HepG2 (cell line): ENCODE data around the gene SPTY2D1. TPM values are rescaled to one million over a fixed set of nuclear protein-coding genes. Genes with fewer than 3 reads are reported as not detected.

Experiments used
- EP300 ChIP-seq, 3 experiments: sonication (generic) in 1 of 3; formaldehyde crosslinking in 1 of 3; IDR thresholded peaks; 2 replicates each; pipeline versions ENCODE4 v1.5.1 to v1.6.1; 2011 to 2020; ENCODE audit warnings: low read depth in 2 of 3, low read length in 2 of 3, borderline replicate concordance in 1 of 3, improper control_type of control experiment in 1 of 3, mild to moderate bottlenecking in 1 of 3, missing genetic modification reagents in 1 of 3, moderate library complexity in 1 of 3
- ESRRA ChIP-seq: sonication (generic); formaldehyde crosslinking; IDR thresholded peaks from 2 replicates; pipeline ENCODE4 v1.5.1; 2020; ENCODE audit warnings: mild to moderate bottlenecking, low read depth, missing genetic modification reagents
- GZF1 ChIP-seq: sonication (generic); formaldehyde crosslinking; IDR thresholded peaks from 2 replicates; pipeline ENCODE4 v1.5.1; 2020; ENCODE audit warnings: mild to moderate bottlenecking, missing genetic modification reagents
- HNRNPLL ChIP-seq: fragments of 200-400 bp; formaldehyde crosslinking; IDR thresholded peaks from 2 replicates; pipeline ENCODE4 v1.6.1; 2017; ENCODE audit warnings: mild to moderate bottlenecking, low read depth, low read length; ENCODE audit not compliant: poor library complexity, severe bottlenecking
- HOXD1 ChIP-seq: sonication (generic); formaldehyde crosslinking; IDR thresholded peaks from 2 replicates; pipeline ENCODE4 v1.5.0; 2020; ENCODE audit warnings: missing genetic modification reagents
- SIX1 ChIP-seq: sonication (generic); formaldehyde crosslinking; IDR thresholded peaks from 2 replicates; pipeline ENCODE4 v1.4.0; 2020; ENCODE audit warnings: missing genetic modification reagents, borderline replicate concordance
- SP4 ChIP-seq: sonication (generic); formaldehyde crosslinking; IDR thresholded peaks from 2 replicates; pipeline ENCODE4 v1.8.1; 2023; ENCODE audit warnings: mild to moderate bottlenecking, missing genetic modification reagents
- STAT5B ChIP-seq: sonication (generic); formaldehyde crosslinking; IDR thresholded peaks from 2 replicates; pipeline ENCODE4 v1.4.0; 2020; ENCODE audit warnings: missing genetic modification reagents
- ZNF180 ChIP-seq: sonication (generic); formaldehyde crosslinking; IDR thresholded peaks from 2 replicates; pipeline ENCODE4 v1.4.0; 2020; ENCODE audit warnings: low read depth, missing genetic modification reagents, borderline replicate concordance
- ZNF24 ChIP-seq: fragments of 450-650 bp; IDR thresholded peaks from 2 replicates; pipeline ENCODE4 v1.6.1; 2017; ENCODE audit warnings: antibody characterized with exemption, mild to moderate bottlenecking
- ZNF547 ChIP-seq: sonication (generic); formaldehyde crosslinking; IDR thresholded peaks from 2 replicates; pipeline ENCODE4 v1.5.1; 2020; ENCODE audit warnings: mild to moderate bottlenecking, missing genetic modification reagents
- polyA plus RNA-seq, 8 experiments: library from polyadenylated mRNA; depleted of rRNA in 3 of 8; stranded (reverse) in 7 of 8; unstranded in 1 of 8; fragments of >200 nt; fragmentation: Illumina TruSeq in 4 of 8; extraction: Trizol in 4 of 8; gene quantifications; 2 replicates each; pipeline versions ENCODE4 v1.2.1 to v1.2.3, GENCODE V29; 2011 to 2016; ENCODE audit warnings: low read depth in 4 of 8, missing spikeins in 1 of 8, mixed read lengths in 1 of 8; ENCODE audit not compliant: insufficient read depth in 1 of 8
- total RNA-seq, 5 experiments: library from RNA; depleted of rRNA; stranded (reverse); fragments of >200 nt; fragmentation: Illumina TruSeq; extraction: Trizol; gene quantifications; 2 replicates each; pipeline ENCODE4 v1.2.3, GENCODE V29; 2016; ENCODE audit warnings: low read depth in 1 of 5
- TF ChIP-seq, protein P1 (sequence below): sonication (generic); formaldehyde crosslinking; conservative IDR thresholded peaks from 2 replicates; pipeline ENCODE4 v1.4.0; 2020; ENCODE audit warnings: missing genetic modification reagents
- TF ChIP-seq, protein P2 (sequence below): sonication (generic); formaldehyde crosslinking; IDR thresholded peaks from 2 replicates; pipeline ENCODE4 v1.4.0; 2020; ENCODE audit warnings: missing genetic modification reagents
- TF ChIP-seq, protein P3 (sequence below): sonication (generic); formaldehyde crosslinking; IDR thresholded peaks from 2 replicates; pipeline ENCODE4 v1.5.0; 2020; ENCODE audit warnings: missing genetic modification reagents
- TF ChIP-seq, protein P4 (sequence below), 2 experiments: fragments of 450-650 bp in 1 of 2; sonication (generic) in 1 of 2; formaldehyde crosslinking; IDR thresholded peaks; 2 replicates each; pipeline versions ENCODE4 v1.5.0 to v1.8.0; 2020 to 2022; ENCODE audit warnings: mild to moderate bottlenecking in 1 of 2, missing genetic modification reagents in 1 of 2
- TF ChIP-seq, protein P5 (sequence below): sonication (generic); formaldehyde crosslinking; IDR thresholded peaks from 2 replicates; pipeline ENCODE4 v1.4.0; 2020; ENCODE audit warnings: missing genetic modification reagents

SPTY2D1 gene
- total and polyA plus RNA-seq, 2 of the 13 experiments (the other 11 are each of a cell fraction or from before 2014, with no cell fraction given) = 6.9 to 14.8 TPM

DNA sequence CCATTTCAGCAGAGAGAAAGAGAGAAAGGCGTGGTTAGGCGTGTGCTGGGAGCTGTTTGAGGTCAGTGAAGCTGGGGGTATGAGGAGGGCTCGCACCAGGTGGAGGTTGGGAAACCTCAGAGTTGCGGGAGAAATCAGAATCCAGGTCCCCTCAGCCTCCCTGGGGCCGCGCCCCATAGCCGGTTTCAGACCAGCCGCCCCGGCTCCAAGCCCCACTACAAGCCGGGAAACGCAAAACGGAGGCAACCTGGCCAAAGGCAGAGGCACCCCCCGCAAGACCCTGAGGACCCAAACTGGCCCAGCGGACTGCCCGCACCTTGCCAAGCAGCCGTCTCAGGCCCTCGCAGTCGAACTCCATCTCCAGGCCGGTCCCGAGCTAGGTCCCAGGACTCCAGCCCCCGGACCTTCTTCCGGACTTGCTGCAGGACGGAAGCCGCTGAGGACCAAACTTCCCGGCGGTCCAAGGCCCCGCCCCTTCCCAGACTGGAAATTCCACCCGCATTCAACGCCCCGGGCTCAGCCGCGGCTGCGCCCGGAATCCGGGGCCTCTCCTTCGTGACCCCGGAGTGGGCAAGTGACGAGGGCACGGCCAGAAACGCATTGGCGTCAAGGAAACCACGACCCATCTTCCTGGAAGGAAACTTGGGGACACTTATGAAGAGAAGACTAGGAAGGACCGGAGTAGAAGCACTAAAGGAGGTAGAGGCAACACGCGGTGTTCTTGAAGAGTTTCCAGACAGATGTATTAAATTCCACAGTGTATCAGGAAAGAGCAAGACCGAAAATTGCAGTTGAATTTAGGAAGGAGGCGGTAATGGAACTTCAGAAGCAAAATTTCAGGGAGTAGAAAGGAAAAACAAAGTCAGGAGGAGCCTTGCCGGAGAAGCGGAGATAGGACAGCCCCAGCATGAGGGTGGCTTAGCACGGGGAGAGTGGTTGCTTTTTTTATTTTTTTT, 45.6 kb downstream of the SPTY2D1 start, which contains the start of gene UEVLD (continued):
- 0 out of 4 replicates have a peak, but pooled peaks of 1 of the 2 experiments have one; percentile 34 for TF ChIP-seq EP300 (IDR thresholded peaks at IDR 0.05; ENCODE audit: low read depth in 2 of 2, low read length in 2 of 2)
- TF ChIP-seq EP300 (CRISPR knock-in tag; IDR thresholded peaks at IDR 0.05; ENCODE audit: borderline replicate concordance) = no peak
- TF ChIP-seq ESRRA (CRISPR knock-in tag) = peak; percentile 67
- TF ChIP-seq HOXD1 (CRISPR knock-in tag) = 0 out of 2 replicates have a peak, but pooled peaks have one; percentile 34
- TF ChIP-seq, protein P1, sequence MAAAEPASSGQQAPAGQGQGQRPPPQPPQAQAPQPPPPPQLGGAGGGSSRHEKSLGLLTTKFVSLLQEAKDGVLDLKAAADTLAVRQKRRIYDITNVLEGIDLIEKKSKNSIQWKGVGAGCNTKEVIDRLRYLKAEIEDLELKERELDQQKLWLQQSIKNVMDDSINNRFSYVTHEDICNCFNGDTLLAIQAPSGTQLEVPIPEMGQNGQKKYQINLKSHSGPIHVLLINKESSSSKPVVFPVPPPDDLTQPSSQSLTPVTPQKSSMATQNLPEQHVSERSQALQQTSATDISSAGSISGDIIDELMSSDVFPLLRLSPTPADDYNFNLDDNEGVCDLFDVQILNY (CRISPR knock-in tag) = no peak
- TF ChIP-seq, protein P2, sequence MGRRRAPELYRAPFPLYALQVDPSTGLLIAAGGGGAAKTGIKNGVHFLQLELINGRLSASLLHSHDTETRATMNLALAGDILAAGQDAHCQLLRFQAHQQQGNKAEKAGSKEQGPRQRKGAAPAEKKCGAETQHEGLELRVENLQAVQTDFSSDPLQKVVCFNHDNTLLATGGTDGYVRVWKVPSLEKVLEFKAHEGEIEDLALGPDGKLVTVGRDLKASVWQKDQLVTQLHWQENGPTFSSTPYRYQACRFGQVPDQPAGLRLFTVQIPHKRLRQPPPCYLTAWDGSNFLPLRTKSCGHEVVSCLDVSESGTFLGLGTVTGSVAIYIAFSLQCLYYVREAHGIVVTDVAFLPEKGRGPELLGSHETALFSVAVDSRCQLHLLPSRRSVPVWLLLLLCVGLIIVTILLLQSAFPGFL = no peak
- TF ChIP-seq HNRNPLL = peak; percentile 70
- TF ChIP-seq STAT5B (CRISPR knock-in tag) = no peak; the same call in 1 of the 2 replicates
- TF ChIP-seq, protein P3, sequence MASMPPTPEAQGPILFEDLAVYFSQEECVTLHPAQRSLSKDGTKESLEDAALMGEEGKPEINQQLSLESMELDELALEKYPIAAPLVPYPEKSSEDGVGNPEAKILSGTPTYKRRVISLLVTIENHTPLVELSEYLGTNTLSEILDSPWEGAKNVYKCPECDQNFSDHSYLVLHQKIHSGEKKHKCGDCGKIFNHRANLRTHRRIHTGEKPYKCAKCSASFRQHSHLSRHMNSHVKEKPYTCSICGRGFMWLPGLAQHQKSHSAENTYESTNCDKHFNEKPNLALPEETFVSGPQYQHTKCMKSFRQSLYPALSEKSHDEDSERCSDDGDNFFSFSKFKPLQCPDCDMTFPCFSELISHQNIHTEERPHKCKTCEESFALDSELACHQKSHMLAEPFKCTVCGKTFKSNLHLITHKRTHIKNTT (CRISPR knock-in tag) = no peak
- peak; percentile 84 for TF ChIP-seq SP4 (CRISPR knock-in tag)
- TF ChIP-seq GZF1 = no peak
- TF ChIP-seq ZNF24 = no peak
- peak; percentile 89 for TF ChIP-seq ZNF547
- TF ChIP-seq, protein P4, sequence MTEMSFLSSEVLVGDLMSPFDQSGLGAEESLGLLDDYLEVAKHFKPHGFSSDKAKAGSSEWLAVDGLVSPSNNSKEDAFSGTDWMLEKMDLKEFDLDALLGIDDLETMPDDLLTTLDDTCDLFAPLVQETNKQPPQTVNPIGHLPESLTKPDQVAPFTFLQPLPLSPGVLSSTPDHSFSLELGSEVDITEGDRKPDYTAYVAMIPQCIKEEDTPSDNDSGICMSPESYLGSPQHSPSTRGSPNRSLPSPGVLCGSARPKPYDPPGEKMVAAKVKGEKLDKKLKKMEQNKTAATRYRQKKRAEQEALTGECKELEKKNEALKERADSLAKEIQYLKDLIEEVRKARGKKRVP (CRISPR knock-in tag; IDR thresholded peaks at IDR 0.05) = no peak
- TF ChIP-seq SIX1 (CRISPR knock-in tag) = no peak
- TF ChIP-seq, protein P5, sequence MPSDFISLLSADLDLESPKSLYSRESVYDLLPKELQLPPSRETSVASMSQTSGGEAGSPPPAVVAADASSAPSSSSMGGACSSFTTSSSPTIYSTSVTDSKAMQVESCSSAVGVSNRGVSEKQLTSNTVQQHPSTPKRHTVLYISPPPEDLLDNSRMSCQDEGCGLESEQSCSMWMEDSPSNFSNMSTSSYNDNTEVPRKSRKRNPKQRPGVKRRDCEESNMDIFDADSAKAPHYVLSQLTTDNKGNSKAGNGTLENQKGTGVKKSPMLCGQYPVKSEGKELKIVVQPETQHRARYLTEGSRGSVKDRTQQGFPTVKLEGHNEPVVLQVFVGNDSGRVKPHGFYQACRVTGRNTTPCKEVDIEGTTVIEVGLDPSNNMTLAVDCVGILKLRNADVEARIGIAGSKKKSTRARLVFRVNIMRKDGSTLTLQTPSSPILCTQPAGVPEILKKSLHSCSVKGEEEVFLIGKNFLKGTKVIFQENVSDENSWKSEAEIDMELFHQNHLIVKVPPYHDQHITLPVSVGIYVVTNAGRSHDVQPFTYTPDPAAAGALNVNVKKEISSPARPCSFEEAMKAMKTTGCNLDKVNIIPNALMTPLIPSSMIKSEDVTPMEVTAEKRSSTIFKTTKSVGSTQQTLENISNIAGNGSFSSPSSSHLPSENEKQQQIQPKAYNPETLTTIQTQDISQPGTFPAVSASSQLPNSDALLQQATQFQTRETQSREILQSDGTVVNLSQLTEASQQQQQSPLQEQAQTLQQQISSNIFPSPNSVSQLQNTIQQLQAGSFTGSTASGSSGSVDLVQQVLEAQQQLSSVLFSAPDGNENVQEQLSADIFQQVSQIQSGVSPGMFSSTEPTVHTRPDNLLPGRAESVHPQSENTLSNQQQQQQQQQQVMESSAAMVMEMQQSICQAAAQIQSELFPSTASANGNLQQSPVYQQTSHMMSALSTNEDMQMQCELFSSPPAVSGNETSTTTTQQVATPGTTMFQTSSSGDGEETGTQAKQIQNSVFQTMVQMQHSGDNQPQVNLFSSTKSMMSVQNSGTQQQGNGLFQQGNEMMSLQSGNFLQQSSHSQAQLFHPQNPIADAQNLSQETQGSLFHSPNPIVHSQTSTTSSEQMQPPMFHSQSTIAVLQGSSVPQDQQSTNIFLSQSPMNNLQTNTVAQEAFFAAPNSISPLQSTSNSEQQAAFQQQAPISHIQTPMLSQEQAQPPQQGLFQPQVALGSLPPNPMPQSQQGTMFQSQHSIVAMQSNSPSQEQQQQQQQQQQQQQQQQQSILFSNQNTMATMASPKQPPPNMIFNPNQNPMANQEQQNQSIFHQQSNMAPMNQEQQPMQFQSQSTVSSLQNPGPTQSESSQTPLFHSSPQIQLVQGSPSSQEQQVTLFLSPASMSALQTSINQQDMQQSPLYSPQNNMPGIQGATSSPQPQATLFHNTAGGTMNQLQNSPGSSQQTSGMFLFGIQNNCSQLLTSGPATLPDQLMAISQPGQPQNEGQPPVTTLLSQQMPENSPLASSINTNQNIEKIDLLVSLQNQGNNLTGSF (CRISPR knock-in tag) = peak; percentile 71; the same call in 1 of the 2 replicates
- 0 out of 2 replicates have a peak, but pooled peaks have one; percentile 26 for TF ChIP-seq ZNF180 (CRISPR knock-in tag)
